GM18909 (cell line): ENCODE data around the gene HTR1D.

Experiments used
- ATAC-seq: cut with Tn5 transposase; IDR thresholded peaks from one replicate; pipeline ENCODE4 v1.9.1; 2021; ENCODE audit warnings: mild to moderate bottlenecking; ENCODE audit not compliant: unreplicated experiment, poor library complexity

HTR1D gene

GRCh38 chr1:23163395-23163794 is 53.9 kb downstream of the HTR1D start:
- no peak for ATAC-seq

- ATAC-seq, result no peak
Observed at GRCh38 chr1:23159963-23160877, 57.1 kb downstream of the HTR1D start.

GRCh38 chr1:23156940-23157339 is 60.4 kb downstream of the HTR1D start:
- ATAC-seq, result no peak

GRCh38 chr1:23152966-23153684 is 64.2 kb downstream of the HTR1D start:
- no peak for ATAC-seq

- no peak for ATAC-seq
Observed at GRCh38 chr1:23150742-23151141, 66.6 kb downstream of the HTR1D start.

GRCh38 chr1:23150125-23150524 is 67.2 kb downstream of the HTR1D start:
- ATAC-seq, result no peak

GRCh38 chr1:23149114-23149513 is 68.2 kb downstream of the HTR1D start:
- ATAC-seq, result peak; percentile 69

GRCh38 chr1:23148084-23148483 is 69.2 kb downstream of the HTR1D start:
- ATAC-seq, result no peak
